Measurements from ENCODE around the gene TRIM7.
"Not testable (repeated sequence)": the region's sequence is repeated elsewhere in the genome, so short reads cannot be mapped to it uniquely, and the experiment has no call there.

TRIM7 gene

DNA sequence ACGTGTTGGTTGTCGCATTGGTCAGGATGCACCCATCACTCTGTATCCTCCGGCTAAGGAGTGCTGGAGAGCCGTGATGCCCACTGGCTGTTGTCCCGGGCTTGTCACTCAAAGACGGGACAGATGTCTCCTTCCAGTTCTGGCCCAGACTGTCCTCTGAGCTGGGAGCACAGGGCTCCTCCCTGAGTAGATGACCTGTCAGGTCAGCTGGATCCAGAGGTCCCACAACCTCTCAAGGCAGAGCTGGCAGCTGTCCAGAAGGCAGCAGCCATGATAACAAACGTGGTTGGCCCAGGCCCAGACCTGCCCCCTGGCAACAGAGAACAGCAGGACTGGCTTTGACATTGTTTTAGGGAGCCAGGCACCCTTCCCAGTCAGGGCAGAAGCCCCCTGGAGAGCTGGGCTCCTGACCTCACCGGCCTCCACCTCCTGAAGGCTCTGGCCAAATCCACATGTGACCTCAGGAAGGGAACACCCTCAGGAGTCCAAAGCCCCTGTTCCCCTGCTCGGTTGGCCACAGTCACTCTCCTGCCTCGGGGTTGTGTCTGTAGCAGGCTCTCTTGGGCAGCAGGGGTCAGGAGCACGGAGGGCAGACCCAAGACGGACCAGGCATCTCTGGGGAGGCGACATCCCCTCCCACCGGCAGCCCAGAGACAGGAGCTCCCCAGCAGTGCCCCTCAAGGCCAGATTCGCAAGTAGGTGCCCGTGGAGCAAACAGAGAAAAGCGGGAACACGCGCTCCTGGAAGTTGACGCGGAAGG, 10.3 kb downstream of the TRIM7 start:
- in situ Hi-C loops (cut with HindIII; ENCODE audit: low sequenced_read_pairs) = no loop called here

DNA sequence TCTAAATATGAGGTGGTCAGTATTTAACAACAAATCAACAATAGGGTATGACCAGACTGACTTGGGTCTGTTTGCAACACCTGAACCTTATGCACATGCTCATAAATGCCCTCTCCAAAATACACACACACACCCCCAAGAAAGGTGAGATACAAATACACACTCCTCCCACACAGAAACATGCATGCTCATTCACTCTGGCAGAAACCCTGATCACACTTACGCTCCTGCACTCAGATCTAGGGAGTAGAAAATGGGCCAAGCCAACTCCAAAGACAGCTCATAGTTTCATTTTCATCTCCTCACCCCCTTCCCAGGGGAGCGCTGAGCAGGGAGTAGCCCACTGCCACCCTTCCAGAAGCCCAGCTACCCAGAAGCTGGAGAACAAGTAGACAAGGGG, 11.3 kb downstream of the TRIM7 start:
- in situ Hi-C loops (cut with HindIII; ENCODE audit: low sequenced_read_pairs) = no loop called here

DNA sequence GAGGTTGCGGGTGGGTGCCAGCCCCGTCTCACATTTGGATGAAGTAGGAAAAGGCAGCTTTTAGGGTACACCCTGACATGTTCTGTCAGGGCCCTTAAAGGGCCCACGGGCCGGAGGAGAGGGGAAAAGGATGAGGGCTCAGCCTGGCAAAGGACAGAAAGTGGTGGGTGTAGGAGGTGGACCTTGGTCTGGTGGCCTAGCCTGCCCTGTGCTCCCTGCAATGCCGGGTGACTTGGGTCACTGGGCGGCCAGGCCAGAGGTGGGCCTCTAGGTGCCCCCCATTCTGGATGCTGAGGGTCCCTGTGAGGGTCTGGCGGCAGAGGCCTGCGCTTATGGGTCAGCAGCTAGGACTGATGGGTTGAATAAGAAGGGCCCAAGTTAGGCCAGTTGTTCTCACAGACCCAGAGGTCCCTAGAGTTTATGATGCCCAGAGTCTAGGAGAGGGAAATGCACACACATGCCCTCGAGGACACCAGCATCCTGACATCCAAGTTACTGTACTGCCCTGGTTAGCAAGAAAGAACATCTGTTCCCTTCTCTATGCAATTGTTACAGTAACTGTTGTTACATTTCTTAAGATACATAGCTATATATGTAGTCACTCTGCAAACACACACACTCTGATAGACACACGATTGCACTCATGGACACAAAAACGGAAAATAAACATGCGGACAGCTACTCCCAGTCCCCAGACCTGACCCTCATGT, 12.5 kb downstream of the TRIM7 start:
- in situ Hi-C loops (cut with HindIII; ENCODE audit: low sequenced_read_pairs) = no loop called here

DNA sequence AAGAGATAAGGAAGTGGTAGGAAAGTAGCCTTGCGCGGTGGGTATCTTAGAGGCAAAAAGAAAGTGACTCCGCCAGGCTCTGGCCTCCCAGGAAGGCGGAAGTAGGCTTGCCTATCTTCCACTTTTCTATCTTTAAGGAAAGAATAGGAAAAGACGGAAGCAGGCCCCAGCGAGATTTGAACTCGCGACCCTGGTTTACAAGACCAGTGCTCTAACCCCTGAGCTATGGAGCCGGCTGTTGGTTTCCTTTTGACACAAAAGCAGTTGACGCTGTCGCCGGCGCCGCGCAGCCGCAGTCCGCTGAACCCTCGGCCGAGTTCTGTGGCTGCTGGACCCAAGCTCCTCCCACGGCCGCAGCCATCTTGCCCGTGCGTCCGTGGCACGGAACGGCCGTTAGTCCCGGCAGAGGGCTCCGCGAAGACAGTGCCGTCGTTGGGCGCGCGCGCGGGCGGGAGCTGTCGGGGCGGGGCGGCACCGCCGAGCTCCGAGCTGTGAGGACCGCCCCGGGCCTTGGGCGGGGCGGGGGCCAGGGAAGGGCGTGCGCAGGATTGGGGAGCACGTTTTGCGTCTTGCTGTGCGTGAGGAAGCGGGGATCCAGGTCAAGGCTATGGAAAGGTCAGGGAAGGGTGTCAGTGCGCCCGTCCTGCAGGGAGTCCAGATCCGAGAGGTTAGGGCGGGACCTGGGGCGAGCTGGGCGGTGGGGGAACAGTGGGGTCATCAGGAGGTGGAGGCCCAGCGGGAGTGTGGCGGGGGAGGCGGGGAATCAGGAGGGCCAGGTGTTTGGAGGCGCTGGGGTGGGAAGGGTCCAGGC, 13.3 kb downstream of the TRIM7 start:
- in situ Hi-C loops (cut with HindIII; ENCODE audit: low sequenced_read_pairs) = no loop called here

DNA sequence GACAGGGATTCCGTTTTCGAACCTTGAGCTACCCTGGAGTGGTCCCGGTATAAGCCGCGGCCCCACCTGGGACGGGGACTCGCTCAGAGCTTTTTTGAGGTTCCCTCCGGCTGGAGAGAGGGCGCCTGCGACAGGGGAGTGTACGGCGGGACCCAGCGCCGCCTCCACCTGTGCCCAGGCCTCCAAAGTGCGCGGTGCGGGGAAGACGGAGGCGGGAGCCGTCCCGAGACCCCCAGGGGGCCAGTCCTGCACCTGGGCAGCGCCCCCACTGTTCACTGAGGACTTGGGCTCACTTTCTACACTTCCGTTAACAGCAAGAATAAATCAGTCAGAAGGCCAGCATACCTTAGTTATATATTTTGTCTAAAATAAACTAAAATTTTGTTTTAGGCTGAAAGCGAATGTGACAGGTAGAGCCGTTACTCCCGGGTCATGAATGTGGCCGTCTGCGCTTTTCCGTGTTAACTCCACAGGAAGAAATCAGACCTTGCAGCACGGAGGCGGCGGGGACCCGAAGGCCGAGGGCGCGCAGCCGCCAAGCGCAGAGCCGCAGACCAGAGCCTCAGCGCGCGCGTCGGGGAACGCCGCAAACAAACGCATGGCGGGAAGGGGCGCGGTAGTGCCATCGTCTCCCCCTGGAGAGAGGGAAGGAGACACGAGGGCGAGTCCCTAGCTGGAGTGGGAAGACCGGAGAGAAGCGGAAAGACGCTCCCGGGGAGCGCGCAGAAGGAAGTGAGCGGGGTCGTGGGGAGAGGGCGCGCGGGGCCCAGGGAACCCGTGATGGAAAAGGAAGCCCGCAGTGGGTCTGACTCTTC, 14.1 kb downstream of the TRIM7 start:
- in situ Hi-C loops (cut with HindIII; ENCODE audit: low sequenced_read_pairs) = no loop called here

DNA sequence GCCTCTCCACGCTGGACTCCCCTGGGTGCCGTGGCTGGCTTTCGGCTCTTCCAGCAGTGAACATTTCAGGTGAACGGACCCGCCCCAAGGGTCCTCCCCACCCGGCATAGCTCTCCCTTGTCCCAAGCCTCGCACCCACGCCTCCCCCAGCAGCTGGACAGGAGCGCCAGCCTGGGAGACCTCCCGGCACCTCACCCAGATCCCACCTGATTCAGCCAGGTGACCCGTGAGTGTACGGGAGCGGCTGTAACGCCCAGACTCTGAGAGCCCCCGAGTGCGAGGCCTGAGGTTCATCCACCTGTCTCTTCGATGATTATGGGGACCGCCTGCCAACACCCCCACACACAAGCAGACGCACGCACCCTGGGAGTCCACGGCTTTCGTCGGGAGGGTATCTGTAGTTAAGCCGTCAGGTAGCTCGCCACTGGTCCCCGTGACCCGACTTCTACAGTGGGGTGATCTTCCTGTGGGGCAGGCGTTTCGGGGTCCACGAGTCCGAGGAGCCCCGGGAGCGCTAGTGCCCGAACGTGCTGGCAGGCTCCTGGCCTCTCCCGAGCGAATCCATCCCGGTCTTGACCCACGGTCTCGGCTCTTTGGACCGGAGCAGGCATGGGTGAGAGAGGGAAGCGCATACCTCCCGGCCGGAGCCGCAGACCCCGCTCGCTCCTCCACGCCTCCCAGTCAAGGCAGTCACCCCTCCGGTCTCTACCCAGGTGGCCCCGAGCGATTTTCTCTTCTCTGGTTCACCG, 14.9 kb downstream of the TRIM7 start:
- in situ Hi-C loops (cut with HindIII; ENCODE audit: low sequenced_read_pairs) = no loop called here

DNA sequence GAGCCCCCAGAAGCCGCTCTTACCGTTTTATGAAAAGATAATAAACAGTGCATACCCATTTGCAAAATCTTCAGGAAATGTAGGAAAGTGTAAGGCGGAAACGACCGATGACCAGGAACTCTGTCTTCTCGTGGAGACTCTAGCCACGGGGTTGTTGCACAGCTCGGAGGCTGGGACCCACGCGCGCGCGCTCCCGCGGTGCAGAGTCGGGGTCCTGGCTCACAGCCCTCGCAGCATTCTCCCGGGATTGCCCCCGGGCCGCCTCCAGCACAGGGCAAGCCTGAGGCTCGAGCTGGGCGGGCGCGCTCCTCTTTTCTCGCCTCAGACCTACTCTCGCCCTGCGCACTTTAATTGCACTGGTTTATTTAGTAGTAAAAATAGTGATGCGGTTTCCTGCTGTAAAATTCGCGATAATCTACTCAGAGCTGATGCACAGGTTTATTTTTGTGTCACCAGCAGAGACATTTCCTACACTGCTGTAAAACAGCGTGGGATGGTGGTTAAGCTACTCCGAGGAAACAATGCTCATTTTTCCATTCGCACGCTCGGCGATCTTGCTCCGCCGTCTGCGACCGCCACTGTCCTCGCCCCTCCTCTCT, 15.5 kb downstream of the TRIM7 start:
- in situ Hi-C loops (cut with HindIII; ENCODE audit: low sequenced_read_pairs) = no loop called here

DNA sequence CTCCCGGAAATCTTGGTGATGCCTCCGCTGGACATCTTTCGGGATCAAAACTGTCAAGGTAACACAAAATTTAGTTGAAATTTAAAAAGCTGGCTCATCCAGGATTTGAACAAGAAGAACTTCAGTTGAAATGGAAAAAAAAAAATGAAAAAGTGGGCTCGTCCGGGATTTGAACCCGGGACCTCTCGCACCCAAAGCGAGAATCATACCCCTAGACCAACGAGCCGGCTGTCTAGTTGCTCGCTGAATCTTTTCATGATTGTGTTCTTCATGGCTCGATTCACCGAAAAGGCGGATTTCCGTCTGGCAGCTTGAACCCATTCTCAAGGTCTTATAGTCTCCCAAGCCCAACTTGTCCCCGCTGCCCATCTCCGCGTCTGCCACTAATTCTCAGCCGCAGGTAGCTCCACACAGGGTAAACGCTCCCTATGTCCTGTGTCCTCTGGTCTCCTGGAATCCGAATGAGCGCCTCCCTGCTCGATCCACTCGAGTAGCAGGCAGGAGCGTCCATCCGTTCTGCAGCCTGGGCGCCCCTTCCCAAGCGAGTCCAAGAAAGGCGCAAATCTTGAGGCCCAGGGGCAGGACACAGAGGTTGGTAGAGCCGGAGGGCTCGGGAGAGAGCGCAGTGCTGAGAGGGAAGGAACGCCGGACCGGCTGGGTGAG, 16.2 kb downstream of the TRIM7 start:
- in situ Hi-C loops (cut with HindIII; ENCODE audit: low sequenced_read_pairs) = no loop called here

DNA sequence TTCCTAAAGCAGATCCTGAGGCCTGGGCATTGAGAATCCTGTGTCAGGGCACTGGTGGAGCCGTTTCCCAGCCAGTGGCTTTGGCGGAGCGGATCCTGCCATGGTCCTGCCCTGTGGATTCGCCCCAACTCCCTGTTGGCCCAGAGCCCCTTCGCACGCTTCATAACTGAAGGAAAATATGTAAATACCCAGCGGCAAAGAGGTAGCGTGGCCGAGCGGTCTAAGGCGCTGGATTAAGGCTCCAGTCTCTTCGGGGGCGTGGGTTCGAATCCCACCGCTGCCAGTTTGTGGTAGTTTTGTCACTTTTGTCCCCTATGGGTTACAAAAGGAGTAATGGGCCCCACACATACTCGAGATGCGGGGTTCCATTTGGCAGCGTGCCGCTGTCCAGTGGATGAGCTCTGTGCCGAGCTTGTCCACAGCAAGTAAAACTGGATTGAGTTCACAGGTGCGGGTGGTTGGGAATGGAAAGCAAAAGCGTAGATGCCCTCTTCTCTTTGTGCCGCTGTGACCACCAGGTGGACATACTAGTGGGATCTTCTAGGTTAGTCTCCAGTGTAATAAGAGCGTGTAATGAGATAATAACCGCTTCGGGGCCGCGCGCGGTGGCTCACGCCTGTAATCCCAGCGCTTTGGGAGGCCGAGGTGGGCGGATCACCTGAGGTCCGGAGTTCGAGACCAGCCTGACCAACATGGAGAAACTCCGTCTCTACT, 17.3 kb downstream of the TRIM7 start:
- in situ Hi-C loops (cut with HindIII; ENCODE audit: low sequenced_read_pairs) = no loop called here

DNA sequence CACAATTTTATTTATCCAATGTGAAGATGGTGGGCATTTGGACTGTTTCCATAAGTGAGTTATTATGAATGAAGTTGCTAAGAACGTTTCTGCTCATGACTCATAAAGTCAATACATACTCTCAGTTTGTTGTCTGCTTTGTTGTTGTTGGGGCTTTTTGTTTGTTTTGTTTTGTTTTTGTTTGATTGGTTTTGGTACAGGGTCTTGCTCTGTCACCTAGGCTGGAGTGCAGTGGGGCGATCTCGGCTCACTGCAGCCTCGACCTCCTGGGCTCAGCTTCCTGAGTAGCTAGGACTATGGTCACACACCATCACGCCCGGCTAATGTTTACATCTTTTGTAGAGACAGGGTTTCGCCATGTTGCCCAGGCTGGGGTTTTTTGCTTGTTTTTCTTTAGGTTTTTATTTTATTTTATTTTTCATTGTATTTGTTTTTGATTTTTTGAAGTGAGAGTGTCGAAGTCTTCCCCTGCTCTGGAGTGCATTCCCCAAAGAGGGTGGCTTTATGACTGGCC, 18.0 kb downstream of the TRIM7 start:
- in situ Hi-C loops (cut with HindIII; ENCODE audit: low sequenced_read_pairs) = no loop called here

DNA sequence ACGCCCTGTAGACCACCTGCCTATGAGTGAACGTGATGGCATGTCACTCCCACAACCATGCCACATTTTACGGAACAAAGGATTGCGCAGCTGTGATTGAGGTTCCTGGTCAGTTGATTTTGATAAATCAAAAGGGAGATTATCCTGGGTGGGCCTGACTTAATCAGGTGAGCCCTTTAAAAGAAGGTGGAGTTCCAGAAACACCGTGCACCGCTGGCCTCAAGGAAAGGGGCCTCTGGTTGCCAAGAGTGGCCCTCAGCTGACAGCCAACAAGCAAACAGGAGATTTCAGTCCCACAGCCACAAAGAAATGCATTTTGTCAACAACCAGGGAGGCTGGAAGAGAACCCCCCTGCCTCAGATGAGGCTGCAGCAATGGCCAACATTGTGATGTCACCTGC, 19.0 kb downstream of the TRIM7 start:
- in situ Hi-C loops (cut with HindIII; ENCODE audit: low sequenced_read_pairs) = no loop called here

DNA sequence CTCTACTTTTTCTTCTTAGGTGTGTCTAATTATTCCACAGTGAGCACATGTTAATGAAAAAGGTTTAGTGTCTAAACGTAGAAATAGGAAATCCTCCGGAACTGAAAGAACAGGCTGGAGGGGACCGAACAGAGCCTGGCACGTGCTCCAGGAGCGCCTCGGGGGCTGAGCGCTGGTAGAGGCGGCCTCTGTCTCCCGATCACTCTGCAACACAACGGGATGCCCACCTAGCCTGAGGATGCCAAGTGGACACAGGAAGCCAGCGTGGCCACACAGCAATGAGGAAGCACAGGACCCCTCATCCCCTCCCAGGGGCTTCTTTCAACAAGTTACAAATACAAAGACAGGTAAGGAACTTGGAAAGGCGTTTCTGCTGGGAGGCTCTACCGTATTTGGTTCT, 19.4 kb downstream of the TRIM7 start:
- in situ Hi-C loops (cut with HindIII; ENCODE audit: low sequenced_read_pairs) = no loop called here

DNA sequence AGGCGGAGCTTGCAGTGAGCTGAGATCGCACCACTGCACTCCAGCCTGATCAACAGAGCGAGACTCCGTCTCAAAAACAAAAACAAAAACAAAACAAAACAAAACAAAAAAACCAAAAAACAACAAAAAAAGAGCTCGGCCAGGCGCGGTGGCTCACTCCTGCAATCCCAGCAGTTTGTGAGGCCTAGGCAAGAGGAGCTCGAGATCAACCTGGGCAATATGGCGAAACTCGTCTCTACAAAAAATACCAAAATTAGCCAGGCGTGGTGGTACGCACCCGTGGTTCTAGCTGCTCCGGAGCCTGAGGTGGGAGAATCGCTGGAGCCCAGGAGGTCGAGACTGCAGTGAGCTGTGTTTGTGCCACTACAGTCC, 20.2 kb downstream of the TRIM7 start:
- in situ Hi-C loops (cut with HindIII; ENCODE audit: low sequenced_read_pairs) = no loop called here

DNA sequence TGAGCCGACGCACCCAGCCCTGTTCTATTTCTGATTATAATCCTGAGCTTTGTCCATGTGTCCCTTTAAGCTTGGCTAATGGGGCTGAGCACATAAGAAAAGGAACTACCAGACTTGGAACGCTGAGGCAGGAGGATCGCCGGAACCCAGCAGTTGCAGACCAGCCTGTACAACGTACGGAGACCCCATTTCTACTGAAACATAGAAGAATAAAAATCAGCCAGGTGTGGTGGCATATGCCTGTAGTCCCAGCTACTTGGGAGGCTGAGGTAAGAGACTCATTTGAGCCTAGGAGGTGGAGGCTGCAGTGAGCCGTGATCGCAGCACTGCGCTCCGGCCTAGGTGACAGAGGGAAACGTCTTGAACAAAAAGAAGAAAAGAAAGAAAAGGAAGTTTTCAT, 22.3 kb downstream of the TRIM7 start:
- in situ Hi-C loops (cut with HindIII; ENCODE audit: low sequenced_read_pairs) = no loop called here

DNA sequence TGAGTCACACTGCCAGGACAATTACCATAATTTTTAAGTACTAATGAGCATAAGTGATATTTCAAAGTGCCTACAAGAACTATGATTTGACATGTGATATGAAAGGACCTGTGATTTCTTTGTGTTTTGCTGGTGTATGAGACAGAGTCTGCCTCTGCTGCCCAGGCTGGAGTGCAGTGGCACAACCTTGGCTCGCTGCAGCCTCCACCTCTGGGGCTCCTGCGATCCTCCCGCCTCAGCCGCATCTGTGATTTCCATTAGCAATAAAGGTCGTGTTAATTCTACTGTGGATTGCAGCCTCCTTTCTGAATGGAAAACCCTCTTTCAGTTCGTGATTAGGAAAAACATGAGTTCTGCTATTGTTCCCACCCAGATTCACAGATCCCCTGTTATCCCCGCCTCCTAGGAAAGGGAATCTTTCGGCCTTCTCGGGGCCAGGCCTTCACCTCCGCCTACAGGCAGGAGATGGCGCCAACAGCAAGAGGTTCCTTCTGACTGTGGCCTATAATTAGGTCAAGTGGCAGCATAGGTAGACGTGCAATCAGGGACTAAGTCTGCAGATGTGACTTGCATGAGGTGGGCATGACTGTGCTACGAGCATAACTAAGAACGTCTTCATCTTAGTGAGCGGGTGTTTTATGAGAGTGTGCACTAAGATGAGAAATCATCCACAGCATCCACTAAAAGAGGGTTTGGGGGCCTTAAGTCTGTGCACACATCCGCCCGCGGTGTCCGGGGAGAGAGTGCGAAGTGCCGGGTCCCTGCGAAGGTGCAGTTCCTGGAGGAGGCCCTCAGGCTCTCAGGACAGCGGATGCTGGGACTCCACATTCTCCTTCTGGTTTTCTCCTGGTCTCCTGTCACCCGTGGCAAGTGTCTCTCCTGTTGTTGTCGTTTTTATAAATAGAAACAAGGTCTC, 23.1 kb downstream of the TRIM7 start:
- in situ Hi-C loops (cut with HindIII; ENCODE audit: low sequenced_read_pairs) = no loop called here

DNA sequence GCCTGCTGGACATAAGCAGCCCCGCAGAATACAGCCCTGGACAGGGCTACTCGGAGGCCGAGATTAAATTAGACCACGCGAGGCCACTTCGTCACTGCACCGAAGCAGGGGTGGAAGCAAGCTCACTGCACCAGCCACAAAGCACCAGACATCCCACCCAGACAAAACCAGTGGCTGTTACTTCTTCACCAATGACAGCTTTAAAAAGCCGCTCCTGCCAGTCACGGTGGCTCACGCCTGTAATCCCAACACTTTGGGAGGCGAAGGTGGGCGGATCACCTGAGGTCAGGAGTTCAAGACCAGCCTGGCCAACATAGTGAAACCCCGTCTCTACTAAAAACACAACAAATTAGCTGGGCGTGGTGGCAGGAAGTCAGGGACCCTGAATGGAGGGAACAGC, 27.4 kb downstream of the TRIM7 start:
- in situ Hi-C loops (cut with HindIII; ENCODE audit: low sequenced_read_pairs) = not testable (repeated sequence)

DNA sequence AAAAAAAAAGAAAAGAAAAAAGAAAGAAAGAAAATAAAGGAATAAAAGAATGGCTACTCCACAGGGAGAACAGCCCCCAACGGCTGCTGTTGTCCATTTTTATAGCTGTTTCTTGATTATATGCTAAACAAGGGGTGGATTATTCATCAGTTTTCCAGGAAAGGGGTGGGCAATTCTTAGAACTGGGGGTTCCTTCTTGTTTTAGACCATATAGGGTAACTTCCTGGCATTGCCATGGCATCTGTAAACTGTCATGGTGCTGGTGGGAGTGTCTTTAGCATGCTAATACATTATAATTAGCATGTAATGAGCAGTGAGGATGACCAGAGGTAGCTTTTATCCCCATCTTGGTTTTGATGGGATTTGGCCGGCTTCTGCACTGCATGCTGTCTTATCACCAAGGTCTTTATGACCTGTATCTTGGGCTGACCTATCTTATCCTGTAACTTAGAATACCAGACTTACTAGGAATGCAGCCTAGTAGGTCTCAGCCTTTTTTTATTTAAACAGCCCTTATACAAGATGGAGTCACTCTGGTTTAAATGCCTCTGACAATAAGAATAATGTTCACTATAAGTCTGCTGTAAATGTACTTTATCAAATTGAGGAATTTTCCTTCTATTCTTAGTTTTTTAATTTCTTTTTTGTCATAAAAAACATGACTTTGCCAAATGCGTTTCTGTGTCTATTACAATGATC, 28.6 kb downstream of the TRIM7 start:
- in situ Hi-C loops (cut with HindIII; ENCODE audit: low sequenced_read_pairs) = no loop called here
